K562 (cell line): ENCODE measurements around the gene TRMT1. TPM values are rescaled to one million over a fixed set of nuclear protein-coding genes. Genes with fewer than 3 reads are reported as not detected.

Experiments used
- ARHGAP35 ChIP-seq: fragments of 450-650 bp; IDR thresholded peaks from 2 replicates; pipeline ENCODE4 v1.6.1; 2018; ENCODE audit not compliant: partially characterized antibody
- CREB1 ChIP-seq, 2 experiments: sonication (generic) in 1 of 2; formaldehyde crosslinking in 1 of 2; IDR thresholded peaks; 2 replicates each; pipeline versions ENCODE4 v1.6.1 to v1.8.0; 2012 to 2022; ENCODE audit warnings: inconsistent platforms in 1 of 2, mild to moderate bottlenecking in 1 of 2, missing genetic modification reagents in 1 of 2, moderate library complexity in 1 of 2
- HNRNPUL1 ChIP-seq: fragments of 200-400 bp; formaldehyde crosslinking; IDR thresholded peaks from 2 replicates; pipeline ENCODE4 v1.6.1; 2017; ENCODE audit warnings: low read length
- HSF4 ChIP-seq: fragments of 250-450 bp; sonication (Bioruptor Pico); IDR thresholded peaks from 2 replicates; pipeline ENCODE4 v2.1.2; 2022; ENCODE audit warnings: mild to moderate bottlenecking, moderate library complexity, borderline replicate concordance
- ILF3 ChIP-seq: fragments of 450-650 bp; IDR thresholded peaks from 2 replicates; pipeline ENCODE4 v1.6.1; 2018; ENCODE audit warnings: antibody characterized with exemption, mild to moderate bottlenecking, moderate library complexity, borderline replicate concordance
- PRMT5 ChIP-seq: sonication (generic); formaldehyde crosslinking; IDR thresholded peaks from 2 replicates; pipeline ENCODE4 v1.5.0; 2020; ENCODE audit warnings: missing genetic modification reagents
- RBM14 ChIP-seq: fragments of 200-400 bp; formaldehyde crosslinking; IDR thresholded peaks from 2 replicates; pipeline ENCODE4 v1.6.1; 2018; ENCODE audit warnings: low read depth, mild to moderate bottlenecking, low read length, moderate library complexity, borderline replicate concordance; ENCODE audit not compliant: insufficient read depth
- SAFB2 ChIP-seq: fragments of 200-400 bp; formaldehyde crosslinking; IDR thresholded peaks from 2 replicates; pipeline ENCODE4 v1.6.1; 2018; ENCODE audit warnings: borderline replicate concordance, low read length, low read depth, moderate library complexity; ENCODE audit not compliant: severe bottlenecking
- ZBTB8A ChIP-seq: fragments of 450-650 bp; IDR thresholded peaks from 2 replicates; pipeline ENCODE4 v1.6.1; 2018; ENCODE audit warnings: mild to moderate bottlenecking, moderate library complexity; ENCODE audit not compliant: partially characterized antibody
- ZNF12 ChIP-seq: sonication (generic); formaldehyde crosslinking; IDR thresholded peaks from 2 replicates; pipeline ENCODE4 v1.4.0; 2020; ENCODE audit warnings: mild to moderate bottlenecking, missing genetic modification reagents
- ZNF124 ChIP-seq: sonication (generic); formaldehyde crosslinking; IDR thresholded peaks from 2 replicates; pipeline ENCODE4 v1.8.1; 2022; ENCODE audit warnings: missing genetic modification reagents
- ZNF696 ChIP-seq: fragments of 250-450 bp; sonication (Bioruptor Pico); conservative IDR thresholded peaks from 2 replicates; pipeline ENCODE4 v1.4.0; 2020; ENCODE audit warnings: mild to moderate bottlenecking, moderate library complexity
- ZNF778 ChIP-seq: fragments of 450-650 bp; formaldehyde crosslinking; IDR thresholded peaks from 2 replicates; pipeline ENCODE4 v1.4.0; 2020; ENCODE audit warnings: mild to moderate bottlenecking, moderate library complexity
- polyA plus RNA-seq, 8 experiments: library from polyadenylated mRNA; depleted of rRNA in 4 of 8; stranded (reverse) in 5 of 8; unstranded in 3 of 8; fragments of >200 nt; fragmentation: Nextera tagmentation in 2 of 8; fragmentation: Illumina TruSeq in 1 of 8; extraction: Ambion mirVana in 2 of 8; extraction: Trizol in 1 of 8; gene quantifications; 2 replicates each; pipeline versions ENCODE4 v1.2.1 to v1.2.3, GENCODE V29; 2011 to 2014; ENCODE audit warnings: inconsistent platforms in 1 of 8, missing spikeins in 1 of 8
- total RNA-seq, 7 experiments: library from RNA; depleted of rRNA in 6 of 7; stranded (reverse); fragments of >200 nt in 6 of 7; fragmentation: Illumina TruSeq in 2 of 7; extraction: Trizol in 2 of 7; gene quantifications; 2 replicates each; pipeline versions ENCODE4 v1.2.1 to v1.2.3, GENCODE V29; 2011 to 2021; ENCODE audit warnings: low replicate concordance in 1 of 7
- TF ChIP-seq, protein P1 (sequence below): sonication (generic); formaldehyde crosslinking; IDR thresholded peaks from 2 replicates; pipeline ENCODE4 v1.8.0; 2022; ENCODE audit warnings: missing genetic modification reagents, mild to moderate bottlenecking, borderline replicate concordance
- TF ChIP-seq, protein P2 (sequence below): fragments of 250-450 bp; sonication (Bioruptor Pico); IDR thresholded peaks from 2 replicates; pipeline ENCODE4 v1.4.0; 2020; ENCODE audit warnings: mild to moderate bottlenecking, moderate library complexity
- TF ChIP-seq, protein P3 (sequence below), 2 experiments: fragments of 450-650 bp; formaldehyde crosslinking in 1 of 2; IDR thresholded peaks; 2 replicates each; pipeline versions ENCODE4 v1.4.0 to v1.6.1; 2014 to 2020; ENCODE audit warnings: mild to moderate bottlenecking in 2 of 2, borderline replicate concordance in 1 of 2, low read depth in 1 of 2

TRMT1 gene
- total and polyA plus RNA-seq, 9 of the 15 experiments (the other 6 are each of a cell fraction or from before 2014, with no cell fraction given), result 5.8 to 158 (median 54.3) TPM

DNA sequence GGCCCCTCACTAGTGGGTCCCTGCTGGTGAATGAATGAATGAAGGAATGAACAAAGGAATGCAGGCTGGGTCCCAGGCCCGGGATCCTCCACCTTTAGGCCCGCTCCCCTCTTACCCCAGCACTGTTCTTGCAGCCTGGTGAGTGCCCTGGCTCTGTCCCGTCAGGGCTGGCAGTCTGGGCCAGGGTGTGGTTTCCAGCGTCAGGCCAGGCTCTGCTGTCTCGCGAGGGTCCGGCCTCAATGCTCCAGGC, 14.2 kb downstream of the TRMT1 start (continued):
- TF ChIP-seq, protein P1, sequence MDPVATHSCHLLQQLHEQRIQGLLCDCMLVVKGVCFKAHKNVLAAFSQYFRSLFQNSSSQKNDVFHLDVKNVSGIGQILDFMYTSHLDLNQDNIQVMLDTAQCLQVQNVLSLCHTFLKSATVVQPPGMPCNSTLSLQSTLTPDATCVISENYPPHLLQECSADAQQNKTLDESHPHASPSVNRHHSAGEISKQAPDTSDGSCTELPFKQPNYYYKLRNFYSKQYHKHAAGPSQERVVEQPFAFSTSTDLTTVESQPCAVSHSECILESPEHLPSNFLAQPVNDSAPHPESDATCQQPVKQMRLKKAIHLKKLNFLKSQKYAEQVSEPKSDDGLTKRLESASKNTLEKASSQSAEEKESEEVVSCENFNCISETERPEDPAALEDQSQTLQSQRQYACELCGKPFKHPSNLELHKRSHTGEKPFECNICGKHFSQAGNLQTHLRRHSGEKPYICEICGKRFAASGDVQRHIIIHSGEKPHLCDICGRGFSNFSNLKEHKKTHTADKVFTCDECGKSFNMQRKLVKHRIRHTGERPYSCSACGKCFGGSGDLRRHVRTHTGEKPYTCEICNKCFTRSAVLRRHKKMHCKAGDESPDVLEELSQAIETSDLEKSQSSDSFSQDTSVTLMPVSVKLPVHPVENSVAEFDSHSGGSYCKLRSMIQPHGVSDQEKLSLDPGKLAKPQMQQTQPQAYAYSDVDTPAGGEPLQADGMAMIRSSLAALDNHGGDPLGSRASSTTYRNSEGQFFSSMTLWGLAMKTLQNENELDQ (CRISPR knock-in tag), result no peak
- no peak for TF ChIP-seq SAFB2
- TF ChIP-seq, protein P2, sequence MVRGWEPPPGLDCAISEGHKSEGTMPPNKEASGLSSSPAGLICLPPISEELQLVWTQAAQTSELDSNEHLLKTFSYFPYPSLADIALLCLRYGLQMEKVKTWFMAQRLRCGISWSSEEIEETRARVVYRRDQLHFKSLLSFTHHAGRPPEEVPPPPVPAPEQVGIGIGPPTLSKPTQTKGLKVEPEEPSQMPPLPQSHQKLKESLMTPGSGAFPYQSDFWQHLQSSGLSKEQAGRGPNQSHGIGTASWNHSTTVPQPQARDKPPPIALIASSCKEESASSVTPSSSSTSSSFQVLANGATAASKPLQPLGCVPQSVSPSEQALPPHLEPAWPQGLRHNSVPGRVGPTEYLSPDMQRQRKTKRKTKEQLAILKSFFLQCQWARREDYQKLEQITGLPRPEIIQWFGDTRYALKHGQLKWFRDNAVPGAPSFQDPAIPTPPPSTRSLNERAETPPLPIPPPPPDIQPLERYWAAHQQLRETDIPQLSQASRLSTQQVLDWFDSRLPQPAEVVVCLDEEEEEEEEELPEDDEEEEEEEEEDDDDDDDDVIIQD (CRISPR knock-in tag), result 0 out of 2 replicates have a peak, but pooled peaks have one; percentile 51
- peak; percentile 21 for TF ChIP-seq ARHGAP35
- TF ChIP-seq ZNF696 (CRISPR knock-in tag), result no peak
- TF ChIP-seq ZNF124, result no peak
- no peak for TF ChIP-seq ZNF778 (CRISPR knock-in tag)
- TF ChIP-seq ILF3, result no peak
- TF ChIP-seq PRMT5 (CRISPR knock-in tag), result 0 out of 2 replicates have a peak, but pooled peaks have one; percentile 49
- TF ChIP-seq, protein P3, sequence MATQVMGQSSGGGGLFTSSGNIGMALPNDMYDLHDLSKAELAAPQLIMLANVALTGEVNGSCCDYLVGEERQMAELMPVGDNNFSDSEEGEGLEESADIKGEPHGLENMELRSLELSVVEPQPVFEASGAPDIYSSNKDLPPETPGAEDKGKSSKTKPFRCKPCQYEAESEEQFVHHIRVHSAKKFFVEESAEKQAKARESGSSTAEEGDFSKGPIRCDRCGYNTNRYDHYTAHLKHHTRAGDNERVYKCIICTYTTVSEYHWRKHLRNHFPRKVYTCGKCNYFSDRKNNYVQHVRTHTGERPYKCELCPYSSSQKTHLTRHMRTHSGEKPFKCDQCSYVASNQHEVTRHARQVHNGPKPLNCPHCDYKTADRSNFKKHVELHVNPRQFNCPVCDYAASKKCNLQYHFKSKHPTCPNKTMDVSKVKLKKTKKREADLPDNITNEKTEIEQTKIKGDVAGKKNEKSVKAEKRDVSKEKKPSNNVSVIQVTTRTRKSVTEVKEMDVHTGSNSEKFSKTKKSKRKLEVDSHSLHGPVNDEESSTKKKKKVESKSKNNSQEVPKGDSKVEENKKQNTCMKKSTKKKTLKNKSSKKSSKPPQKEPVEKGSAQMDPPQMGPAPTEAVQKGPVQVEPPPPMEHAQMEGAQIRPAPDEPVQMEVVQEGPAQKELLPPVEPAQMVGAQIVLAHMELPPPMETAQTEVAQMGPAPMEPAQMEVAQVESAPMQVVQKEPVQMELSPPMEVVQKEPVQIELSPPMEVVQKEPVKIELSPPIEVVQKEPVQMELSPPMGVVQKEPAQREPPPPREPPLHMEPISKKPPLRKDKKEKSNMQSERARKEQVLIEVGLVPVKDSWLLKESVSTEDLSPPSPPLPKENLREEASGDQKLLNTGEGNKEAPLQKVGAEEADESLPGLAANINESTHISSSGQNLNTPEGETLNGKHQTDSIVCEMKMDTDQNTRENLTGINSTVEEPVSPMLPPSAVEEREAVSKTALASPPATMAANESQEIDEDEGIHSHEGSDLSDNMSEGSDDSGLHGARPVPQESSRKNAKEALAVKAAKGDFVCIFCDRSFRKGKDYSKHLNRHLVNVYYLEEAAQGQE (IDR thresholded peaks at IDR 0.05; ENCODE audit: borderline replicate concordance), result no peak
- TF ChIP-seq, protein P3 (CRISPR knock-in tag; IDR thresholded peaks at IDR 0.05; ENCODE audit: low read depth), result peak; percentile 70; the same call in 1 of the 2 replicates
- no peak for TF ChIP-seq RBM14
- no peak for TF ChIP-seq ZBTB8A
- no peak for TF ChIP-seq HNRNPUL1
- TF ChIP-seq HSF4 (CRISPR knock-in tag), result peak; percentile 77; the same call in 1 of the 2 replicates
- TF ChIP-seq ZNF12 (CRISPR knock-in tag), result peak; percentile 21; the same call in 1 of the 2 replicates
- no peak for TF ChIP-seq CREB1 (IDR thresholded peaks at IDR 0.05)
- 0 out of 2 replicates have a peak, but pooled peaks have one; percentile 56 for TF ChIP-seq CREB1 (CRISPR knock-in tag; IDR thresholded peaks at IDR 0.05)
